Measurements from ENCODE around the gene PIGR. TPM values are rescaled to one million over a fixed set of nuclear protein-coding genes. Genes with fewer than 3 reads are reported as not detected.

PIGR gene
- total RNA-seq, 2 experiments from 2014 or later = 0.03 TPM; not detected in 1

GRCh38 chr1:206907304-206907991, 38.8 kb downstream of the PIGR start:
- Histone ChIP-seq H3K9me2 (ENCODE audit: insufficient read depth, low read length) (no peaks in the 10 kb centered on the region), H3K4me1 (ENCODE audit: insufficient read depth, low read length, poor library complexity, severe bottlenecking) (peaks cover 16% of the 10 kb centered on the region), H3K4me2 (ENCODE audit: low read length) (no peak overlapping the region), H4K20me1 (ENCODE audit: insufficient read depth, low read length) (no peaks in the 10 kb centered on the region), H3K27ac (ENCODE audit: low read depth, low read length, poor library complexity, severe bottlenecking) (no peak overlapping the region), H3K79me2 (ENCODE audit: insufficient read depth, low read depth, low read length) (no peaks in the 10 kb centered on the region), H3K9me3 (ENCODE audit: low read length) (no peaks in the 10 kb centered on the region), H3K4me3 (ENCODE audit: low read depth, low read length, poor library complexity, severe bottlenecking) (no peak overlapping the region), H3K36me3 (ENCODE audit: insufficient read depth, low read length) (no peaks in the 10 kb centered on the region), H2AFZ (ENCODE audit: low read length) (no peak overlapping the region)
- no TSS peak for BruUV-seq (replicated peaks)
- POLR2A ChIA-PET = interaction anchor here (1.8 kb wide), 1 partner anchor 9 kb away, joined by 3 read pairs; no protein-coding TSS in a partner anchor
- intact Hi-C loops (cut with micrococcal nuclease; ENCODE audit: unreplicated experiment) = no loop called here
- CTCF ChIA-PET (ENCODE audit: unreplicated experiment) = no interaction called here
- DNase-seq (ENCODE audit: low spot score) = no peak
- TF ChIP-seq CTCF (conservative IDR thresholded peaks at IDR 0.05; ENCODE audit: low read length) = no peak
- no peak for TF ChIP-seq EZH2phosphoT487 (IDR thresholded peaks at IDR 0.05; ENCODE audit: borderline replicate concordance, low read depth, low read length)

- intact Hi-C loops (cut with micrococcal nuclease; ENCODE audit: unreplicated experiment) = no loop called here
- H3K4me3 ChIP-seq (ENCODE audit: low read depth, low read length, poor library complexity, severe bottlenecking) = no peak overlapping the region
Observed at GRCh38 chr1:206905295-206906164, 40.7 kb downstream of the PIGR start.

More at GRCh38 chr1:206905295-206906164, 40.7 kb downstream of the PIGR start:
- peak; percentile 70 for DNase-seq (ENCODE audit: low spot score)
- TF ChIP-seq CTCF (conservative IDR thresholded peaks at IDR 0.05; ENCODE audit: low read length) (no peak), EZH2phosphoT487 (IDR thresholded peaks at IDR 0.05; ENCODE audit: borderline replicate concordance, low read depth, low read length) (no peak)
- CTCF ChIA-PET (ENCODE audit: unreplicated experiment) = no interaction called here
- no peaks in the 10 kb centered on the region for H3K9me2 ChIP-seq (ENCODE audit: insufficient read depth, low read length)
- peaks cover 16% of the 10 kb centered on the region for H3K4me1 ChIP-seq (ENCODE audit: insufficient read depth, low read length, poor library complexity, severe bottlenecking)
- no peaks in the 10 kb centered on the region for H3K36me3 ChIP-seq (ENCODE audit: insufficient read depth, low read length)
- H3K79me2 ChIP-seq (ENCODE audit: insufficient read depth, low read depth, low read length) = no peaks in the 10 kb centered on the region
- H2AFZ ChIP-seq (ENCODE audit: low read length) = peak overlapping the region; percentile 18; the same call in 1 of the 2 replicates
- POLR2A ChIA-PET = interaction anchor here (0.5 to 1.2 kb wide), 3 partner anchors 35 to 270 kb away, joined by 3 read pairs; partner anchors contain the start of gene DYRK3
- no peaks in the 10 kb centered on the region for H4K20me1 ChIP-seq (ENCODE audit: insufficient read depth, low read length)
- no TSS peak for BruUV-seq (replicated peaks)
- no peak overlapping the region for H3K27ac ChIP-seq (ENCODE audit: low read depth, low read length, poor library complexity, severe bottlenecking)
- H3K4me2 ChIP-seq (ENCODE audit: low read length) = peak overlapping the region; percentile 49
- H3K9me3 ChIP-seq (ENCODE audit: low read length) = no peaks in the 10 kb centered on the region
